ENCODE results near the gene KIAA2012. TPM values are rescaled to one million over a fixed set of nuclear protein-coding genes. Genes with fewer than 3 reads are reported as not detected.

KIAA2012 gene
- total and polyA plus RNA-seq, 5 donors = not detected

DNA sequence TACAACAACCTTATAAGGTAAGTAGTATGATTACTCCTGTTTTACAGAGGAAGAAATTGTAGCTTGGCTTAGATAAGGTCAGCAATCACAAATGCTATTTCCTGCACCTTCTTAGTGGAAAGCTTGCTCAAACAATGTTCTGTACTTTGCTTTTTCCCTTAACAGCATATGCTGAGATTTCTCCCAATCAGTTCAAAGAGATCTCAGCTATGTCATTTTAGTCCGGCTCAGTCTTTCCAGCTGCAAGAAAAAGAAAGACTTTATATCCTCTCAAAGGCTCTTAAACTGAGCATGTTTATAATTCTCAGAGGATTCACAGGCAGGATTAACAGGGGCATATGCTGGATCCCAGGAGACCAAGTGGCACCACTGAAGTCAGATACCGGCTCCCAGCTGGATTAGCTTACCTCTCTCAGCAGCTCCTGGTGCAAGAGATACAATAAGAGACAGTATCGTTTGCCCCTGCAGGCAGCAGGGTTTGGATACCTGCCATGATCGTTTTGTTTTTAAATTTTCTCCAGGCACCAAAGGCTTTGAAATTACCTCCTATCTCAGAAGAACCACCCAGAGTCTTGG is 29.5 kb downstream of the KIAA2012 start:
- intact Hi-C loops (cut with DNase I) = no loop called here
- ATAC-seq = no peak

DNA sequence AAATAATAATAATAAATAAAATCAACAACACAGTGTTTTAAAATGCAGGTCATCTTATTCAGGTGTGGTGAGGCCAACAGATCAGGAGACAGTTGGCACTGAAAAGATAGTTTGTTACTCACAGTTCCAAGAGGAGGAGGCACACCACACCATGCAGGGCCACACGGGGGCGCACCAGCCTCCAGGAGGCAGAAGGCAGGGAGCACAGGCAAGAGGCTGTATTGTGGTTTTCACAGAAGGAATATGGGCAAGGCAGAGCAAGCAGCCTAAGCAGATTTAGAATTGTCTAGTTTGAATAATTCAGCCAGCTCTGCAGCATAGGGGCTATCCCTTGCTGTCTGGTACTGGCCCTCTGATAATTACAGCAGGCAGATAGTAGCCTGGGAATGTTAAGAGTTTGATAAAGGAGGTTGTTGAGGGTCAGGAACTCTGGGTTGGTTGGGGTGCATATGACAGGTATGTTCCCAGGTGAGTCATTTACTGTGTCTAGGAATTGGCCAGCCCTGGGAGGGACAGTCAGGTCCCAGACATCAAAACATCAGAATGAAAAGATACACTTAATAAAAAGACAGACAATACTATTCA is 31.3 kb downstream of the KIAA2012 start:
- DNase-seq (peak in 2 of 3 donors; percentile 29 to 64), ATAC-seq (no peak)
- no peak overlapping the region for H3K4me3 ChIP-seq (ENCODE audit: low read length)
- intact Hi-C loops (cut with DNase I) = no loop called here
- no peaks in the 10 kb centered on the region for H3K27me3 ChIP-seq (ENCODE audit: control insufficient read depth, insufficient read depth)
- 55% methylated on average over 2 of the region's 2 CpGs for WGBS
- H3K27ac ChIP-seq (ENCODE audit: low read length) = no peak overlapping the region
- H3K9me3 ChIP-seq (ENCODE audit: control insufficient read depth, low read length) = no peaks in the 10 kb centered on the region
- H3K4me1 ChIP-seq (ENCODE audit: control insufficient read depth, insufficient read depth, low read length) = no peaks in the 10 kb centered on the region

More for the DNA sequence above, 29.5 kb downstream of the KIAA2012 start:
- H3K4me3 ChIP-seq (ENCODE audit: low read length) = no peak overlapping the region
- WGBS = 36% methylated on average over 4 of the region's 4 CpGs
- H3K9me3 ChIP-seq (ENCODE audit: control insufficient read depth, low read length) = no peaks in the 10 kb centered on the region
- no peak for DNase-seq
- H3K27me3 ChIP-seq (ENCODE audit: control insufficient read depth, insufficient read depth) = no peaks in the 10 kb centered on the region
- H3K4me1 ChIP-seq (ENCODE audit: control insufficient read depth, insufficient read depth, low read length) = no peaks in the 10 kb centered on the region
- H3K27ac ChIP-seq (ENCODE audit: low read length) = no peak overlapping the region

DNA sequence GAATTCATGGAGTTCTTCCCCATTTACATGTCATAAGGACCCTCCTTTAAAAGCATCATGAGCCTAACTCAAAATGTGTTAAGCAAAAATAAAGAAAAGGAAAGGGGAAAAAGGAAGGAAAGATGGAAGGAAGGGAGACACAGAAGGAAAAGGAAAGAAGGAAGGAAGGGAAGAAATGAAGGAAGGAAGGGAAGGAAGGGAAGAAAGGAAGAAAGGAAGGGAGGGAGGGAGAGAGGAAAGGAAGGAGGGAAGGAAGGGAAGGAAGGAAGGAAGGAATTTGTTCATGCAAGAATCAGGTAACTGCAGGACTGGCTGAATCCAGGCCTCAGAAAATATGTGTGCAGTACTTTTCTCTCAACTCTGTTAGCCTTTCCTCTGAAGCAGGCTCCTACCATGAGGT is 32.0 kb downstream of the KIAA2012 start:
- intact Hi-C loops (cut with DNase I) = no loop called here
- Histone ChIP-seq H3K9me3 (ENCODE audit: control insufficient read depth, low read length) (no peaks in the 10 kb centered on the region), H3K4me3 (ENCODE audit: low read length) (no peak overlapping the region), H3K27ac (ENCODE audit: low read length) (no peak overlapping the region), H3K27me3 (ENCODE audit: control insufficient read depth, insufficient read depth) (no peaks in the 10 kb centered on the region), H3K4me1 (ENCODE audit: control insufficient read depth, insufficient read depth, low read length) (peaks cover 2% of the 10 kb centered on the region)
- no peak for ATAC-seq
- no peak for DNase-seq

DNA sequence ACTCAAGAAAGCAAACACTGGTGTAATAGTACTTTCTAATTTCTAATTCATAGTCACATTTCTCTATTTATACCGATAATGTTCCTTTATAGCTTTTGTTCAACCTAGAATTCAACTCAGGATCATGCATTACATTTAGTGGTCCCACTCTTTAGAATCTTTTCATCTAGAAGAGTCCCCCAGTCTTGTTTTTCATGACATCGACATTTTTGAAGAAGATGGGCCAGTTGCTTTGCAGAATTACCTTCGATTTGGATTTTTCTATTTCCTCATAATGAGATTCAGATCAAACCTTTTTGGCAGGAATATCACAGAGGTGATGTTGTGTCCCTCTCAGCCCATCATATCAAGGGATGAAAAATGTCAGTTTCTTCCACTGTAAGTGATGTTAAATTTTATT is 35.3 kb downstream of the KIAA2012 start:
- DNase-seq = no peak
- peaks cover 2% of the 10 kb centered on the region for H3K4me1 ChIP-seq (ENCODE audit: control insufficient read depth, insufficient read depth, low read length)
- no peaks in the 10 kb centered on the region for H3K9me3 ChIP-seq (ENCODE audit: control insufficient read depth, low read length)
- no peaks in the 10 kb centered on the region for H3K27me3 ChIP-seq (ENCODE audit: control insufficient read depth, insufficient read depth)
- no peak overlapping the region for H3K4me3 ChIP-seq (ENCODE audit: low read length)
- no peak for ATAC-seq
- intact Hi-C loops (cut with DNase I) = no loop called here
- H3K27ac ChIP-seq (ENCODE audit: low read length) = no peak overlapping the region
- 94% methylated on average over 3 of the region's 3 CpGs for WGBS

DNA sequence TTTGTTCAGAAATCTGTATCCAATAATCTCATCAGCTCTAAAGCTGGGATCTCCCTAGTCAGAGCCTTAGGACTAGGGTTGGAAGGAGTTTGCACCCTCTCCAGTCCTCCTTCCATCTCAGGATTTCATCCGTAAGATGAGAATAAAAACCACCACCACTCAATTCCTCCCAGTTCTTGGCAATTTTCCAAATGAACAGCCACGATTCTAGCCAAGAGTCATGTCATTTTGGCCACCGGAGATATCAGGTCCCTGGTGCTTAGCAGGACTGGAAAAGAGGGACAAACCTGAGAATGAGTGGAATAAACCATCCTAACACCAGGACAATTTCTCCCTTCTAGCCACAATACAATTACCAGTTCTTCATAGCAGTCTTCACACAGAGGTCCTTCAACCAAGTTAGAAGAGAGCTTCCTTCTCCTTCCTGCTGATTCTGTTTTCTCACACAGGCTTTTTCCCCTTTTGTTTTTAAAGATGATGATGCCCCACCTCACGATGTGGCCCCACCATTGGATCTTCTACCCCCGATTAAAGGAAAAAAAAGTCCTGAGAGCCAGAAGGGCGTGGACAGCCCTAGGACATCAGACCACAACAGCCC is 36.2 kb downstream of the KIAA2012 start:
- WGBS = 45% methylated on average over 6 of the region's 6 CpGs
- Histone ChIP-seq H3K9me3 (ENCODE audit: control insufficient read depth, low read length) (no peaks in the 10 kb centered on the region), H3K4me3 (ENCODE audit: low read length) (no peak overlapping the region), H3K27ac (ENCODE audit: low read length) (no peak overlapping the region), H3K4me1 (ENCODE audit: control insufficient read depth, insufficient read depth, low read length) (peaks cover 2% of the 10 kb centered on the region), H3K27me3 (ENCODE audit: control insufficient read depth, insufficient read depth) (no peaks in the 10 kb centered on the region)
- no peak for DNase-seq
- intact Hi-C loops (cut with DNase I) = no loop called here
- no peak for ATAC-seq

DNA sequence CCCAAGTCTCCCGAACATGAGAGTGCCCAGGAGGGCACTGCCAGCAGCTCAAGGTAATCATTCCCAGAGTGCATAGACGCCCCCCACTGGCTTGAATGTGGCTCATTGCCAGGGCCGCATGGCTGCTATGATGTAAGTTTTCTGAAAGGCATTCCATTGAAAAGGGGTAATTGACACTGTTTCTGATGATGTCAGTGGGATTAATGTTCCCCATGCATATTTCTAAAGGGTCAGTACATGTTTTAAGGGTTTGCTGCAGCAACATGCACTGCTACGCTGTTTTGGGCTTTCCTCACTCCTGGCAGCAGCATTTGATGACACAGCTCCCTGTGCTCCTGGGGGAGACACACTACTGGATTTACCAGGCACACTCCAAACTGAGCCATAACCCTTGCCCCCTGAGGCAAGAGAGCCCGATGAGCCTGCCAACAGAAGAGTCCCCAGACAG is 36.7 kb downstream of the KIAA2012 start:
- peak; percentile 69 to 72 (median 70) for DNase-seq
- H3K27me3 ChIP-seq (ENCODE audit: control insufficient read depth, insufficient read depth) = no peaks in the 10 kb centered on the region
- 48% methylated on average over 5 of the region's 5 CpGs for WGBS
- H3K4me3 ChIP-seq (ENCODE audit: low read length) = no peak overlapping the region
- peaks cover 2% of the 10 kb centered on the region for H3K4me1 ChIP-seq (ENCODE audit: control insufficient read depth, insufficient read depth, low read length)
- H3K9me3 ChIP-seq (ENCODE audit: control insufficient read depth, low read length) = no peaks in the 10 kb centered on the region
- no peak overlapping the region for H3K27ac ChIP-seq (ENCODE audit: low read length)
- intact Hi-C loops (cut with DNase I) = no loop called here
- peak; percentile 84 to 92 for ATAC-seq

DNA sequence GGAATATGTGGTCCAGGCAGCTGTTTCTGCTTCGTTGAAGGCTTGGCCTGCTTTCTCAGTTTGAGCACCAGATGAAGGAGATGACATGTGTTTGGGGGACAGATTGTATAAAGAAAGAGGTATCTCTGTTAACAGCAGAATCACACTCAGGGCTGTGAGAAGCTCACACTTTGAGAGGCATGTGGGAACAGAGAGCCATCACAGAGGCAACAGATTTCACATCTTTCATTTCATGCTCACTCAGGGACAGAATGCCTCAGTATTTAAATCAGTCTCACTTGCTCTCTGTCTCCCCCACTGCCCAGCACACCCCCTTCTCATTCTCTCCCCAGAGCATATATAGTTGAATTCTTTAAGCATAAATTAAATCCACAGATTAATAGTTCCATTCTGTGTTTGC is 37.4 kb downstream of the KIAA2012 start:
- DNase-seq (no peak), ATAC-seq (no peak)
- Histone ChIP-seq H3K27me3 (ENCODE audit: control insufficient read depth, insufficient read depth) (no peaks in the 10 kb centered on the region), H3K9me3 (ENCODE audit: control insufficient read depth, low read length) (no peaks in the 10 kb centered on the region), H3K4me3 (ENCODE audit: low read length) (no peak overlapping the region), H3K27ac (ENCODE audit: low read length) (no peak overlapping the region), H3K4me1 (ENCODE audit: control insufficient read depth, insufficient read depth, low read length) (peaks cover 2% of the 10 kb centered on the region)
- 25% methylated on average over 1 of the region's 1 CpG for WGBS
- intact Hi-C loops (cut with DNase I) = no loop called here

DNA sequence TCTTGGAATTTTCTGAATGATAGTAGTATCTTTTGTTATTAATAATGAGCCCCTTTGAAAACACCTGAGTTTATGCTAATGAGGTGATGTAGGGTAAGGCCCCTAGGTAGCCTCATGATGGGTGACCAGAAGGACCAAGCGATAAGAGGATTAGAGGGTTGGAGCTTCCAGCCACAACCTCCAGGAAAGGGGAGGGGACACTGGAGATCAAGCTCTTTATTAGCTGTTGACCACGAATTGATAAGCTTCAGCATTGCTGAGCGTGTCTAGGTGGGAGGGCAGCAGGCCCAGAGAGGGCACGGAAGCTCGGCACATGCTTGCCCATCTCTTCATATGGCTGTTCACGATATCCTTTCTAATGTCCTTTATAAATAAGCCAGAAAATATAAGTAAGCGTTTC is 39.0 kb downstream of the KIAA2012 start:
- H3K27me3 ChIP-seq (ENCODE audit: control insufficient read depth, insufficient read depth) = no peaks in the 10 kb centered on the region
- 84% methylated on average over 7 of the region's 7 CpGs for WGBS
- no peak overlapping the region for H3K27ac ChIP-seq (ENCODE audit: low read length)
- ATAC-seq = no peak
- peaks cover 2% of the 10 kb centered on the region for H3K4me1 ChIP-seq (ENCODE audit: control insufficient read depth, insufficient read depth, low read length)
- no peaks in the 10 kb centered on the region for H3K9me3 ChIP-seq (ENCODE audit: control insufficient read depth, low read length)
- DNase-seq = no peak
- intact Hi-C loops (cut with DNase I) = no loop called here
- H3K4me3 ChIP-seq (ENCODE audit: low read length) = no peak overlapping the region

DNA sequence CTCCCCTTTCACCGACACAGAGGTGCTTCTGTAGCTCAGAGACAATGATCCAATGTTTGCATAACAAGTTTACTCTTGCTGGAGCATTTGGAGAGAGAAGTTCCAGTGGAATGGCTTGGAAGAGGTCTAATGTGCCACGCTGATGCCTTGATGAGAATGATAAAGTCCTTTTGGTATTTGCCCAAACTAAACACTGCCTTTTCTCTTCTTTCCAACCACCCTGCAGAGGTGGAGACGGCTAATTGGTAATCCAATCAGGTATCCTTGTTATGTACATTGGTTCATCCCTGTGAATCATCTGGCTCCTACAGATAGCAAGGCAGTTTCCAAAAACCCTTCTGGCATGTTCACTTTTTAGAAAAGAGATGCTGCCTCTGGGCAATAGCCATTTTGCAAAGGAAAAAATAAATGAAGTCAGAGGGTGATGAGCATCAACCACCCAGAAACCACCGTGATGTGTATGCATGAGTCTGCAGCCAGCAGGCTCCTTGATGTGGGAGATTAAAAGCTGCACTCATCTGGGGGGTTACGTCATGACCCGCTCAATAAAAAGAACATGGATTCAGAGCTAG is 40.6 kb downstream of the KIAA2012 start:
- WGBS = 83% methylated on average over 6 of the region's 6 CpGs
- Histone ChIP-seq H3K27ac (ENCODE audit: low read length) (no peak overlapping the region), H3K27me3 (ENCODE audit: control insufficient read depth, insufficient read depth) (no peaks in the 10 kb centered on the region), H3K4me3 (ENCODE audit: low read length) (no peak overlapping the region), H3K9me3 (ENCODE audit: control insufficient read depth, low read length) (no peaks in the 10 kb centered on the region), H3K4me1 (ENCODE audit: control insufficient read depth, insufficient read depth, low read length) (peaks cover 2% of the 10 kb centered on the region)
- no peak for DNase-seq
- intact Hi-C loops (cut with DNase I) = no loop called here
- ATAC-seq = no peak

DNA sequence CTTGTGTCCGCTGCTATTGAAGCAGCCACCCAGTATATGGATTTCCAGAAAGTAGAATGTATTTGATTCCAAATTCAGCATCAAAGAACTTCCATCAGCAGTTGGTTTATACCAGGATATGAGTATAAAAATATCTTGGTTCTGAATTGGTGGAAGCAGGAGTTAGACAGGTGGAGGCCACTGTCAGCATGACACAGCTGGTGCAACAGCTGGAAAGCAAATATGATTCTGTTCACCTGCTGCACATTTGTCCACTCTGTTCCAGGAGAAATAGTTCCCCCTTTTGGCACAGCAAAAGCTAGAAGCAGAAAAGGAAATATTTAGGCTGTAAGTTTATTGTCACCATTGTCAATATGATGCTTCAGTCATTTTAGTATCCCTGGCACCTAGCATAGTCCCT is 41.2 kb downstream of the KIAA2012 start:
- intact Hi-C loops (cut with DNase I) = no loop called here
- DNase-seq (no peak), ATAC-seq (no peak)
- Histone ChIP-seq H3K4me1 (ENCODE audit: control insufficient read depth, insufficient read depth, low read length) (peaks cover 2% of the 10 kb centered on the region), H3K4me3 (ENCODE audit: low read length) (no peak overlapping the region), H3K27me3 (ENCODE audit: control insufficient read depth, insufficient read depth) (no peaks in the 10 kb centered on the region), H3K9me3 (ENCODE audit: control insufficient read depth, low read length) (no peaks in the 10 kb centered on the region), H3K27ac (ENCODE audit: low read length) (no peak overlapping the region)
- 89% methylated on average over 1 of the region's 1 CpG for WGBS

DNA sequence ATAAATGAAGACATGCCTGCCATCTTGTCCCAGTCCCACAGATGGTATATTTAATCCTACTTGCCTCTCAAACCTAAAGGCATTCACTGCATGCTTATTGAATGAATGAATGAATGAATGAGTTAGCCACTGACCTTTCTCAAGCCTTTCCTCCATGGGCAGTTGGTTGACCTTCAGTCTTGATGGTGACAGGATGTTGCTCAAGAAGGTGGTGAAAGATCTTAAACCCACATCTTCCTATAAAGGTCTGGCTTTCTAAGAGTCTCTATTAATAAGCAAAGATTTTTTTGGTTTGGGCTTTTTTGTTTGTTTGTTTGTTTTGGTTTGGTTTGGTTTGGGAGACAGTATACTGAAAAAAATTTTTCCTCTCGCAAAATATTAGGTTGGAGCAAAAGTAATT is 41.7 kb downstream of the KIAA2012 start:
- Histone ChIP-seq H3K4me1 (ENCODE audit: control insufficient read depth, insufficient read depth, low read length) (no peaks in the 10 kb centered on the region), H3K27ac (ENCODE audit: low read length) (no peak overlapping the region), H3K9me3 (ENCODE audit: control insufficient read depth, low read length) (no peaks in the 10 kb centered on the region), H3K4me3 (ENCODE audit: low read length) (no peak overlapping the region), H3K27me3 (ENCODE audit: control insufficient read depth, insufficient read depth) (no peaks in the 10 kb centered on the region)
- intact Hi-C loops (cut with DNase I) = no loop called here
- 98% methylated on average over 1 of the region's 1 CpG for WGBS
- ATAC-seq = no peak
- no peak for DNase-seq
